Endodermal cell (in vitro differentiated cells): ENCODE data around the gene WNK2. TPM values are rescaled to one million over a fixed set of nuclear protein-coding genes. Genes with fewer than 3 reads are reported as not detected.

Experiments used
- DNase-seq: peaks from one replicate; pipeline ENCODE4 v3.0.0-alpha.2; 2017
- H3K27ac ChIP-seq: 2 replicates; pipeline ENCODE4 v1.5.1; 2013; ENCODE audit warnings: mild to moderate bottlenecking, low read depth, low read length, moderate library complexity
- H3K27me3 ChIP-seq: 2 replicates; pipeline ENCODE4 v1.6.1; 2013; ENCODE audit warnings: mild to moderate bottlenecking, low read length, moderate library complexity; ENCODE audit not compliant: insufficient read depth, control insufficient read depth, poor library complexity, severe bottlenecking
- H3K36me3 ChIP-seq: 2 replicates; pipeline ENCODE4 v1.7.0; 2013; ENCODE audit warnings: mild to moderate bottlenecking, low read length, moderate library complexity; ENCODE audit not compliant: control insufficient read depth, insufficient read depth
- H3K4me1 ChIP-seq: one replicate; pipeline ENCODE4 v1.7.0; 2013; ENCODE audit warnings: low read length; ENCODE audit not compliant: control insufficient read depth, insufficient read depth
- H3K4me3 ChIP-seq: 2 replicates; pipeline ENCODE4 v1.5.1; 2013; ENCODE audit warnings: mild to moderate bottlenecking, low read length, moderate library complexity
- H3K9ac ChIP-seq: 2 replicates; pipeline ENCODE4 v1.6.1; 2013; ENCODE audit warnings: mild to moderate bottlenecking, low read length, moderate library complexity; ENCODE audit not compliant: poor library complexity, severe bottlenecking; ENCODE audit errors: extremely low read depth
- H3K9me3 ChIP-seq: 2 replicates; pipeline ENCODE4 v1.6.1; 2013; ENCODE audit warnings: mild to moderate bottlenecking, low read length, moderate library complexity; ENCODE audit not compliant: control insufficient read depth
- H3K27ac Mint-ChIP-seq: 2 replicates; pipeline ENCODE4 v1.8.0; 2020; ENCODE audit warnings: mixed read lengths
- H3K27me3 Mint-ChIP-seq: 2 replicates; pipeline ENCODE4 v1.8.0; 2021; ENCODE audit warnings: mild to moderate bottlenecking, mixed read lengths; ENCODE audit not compliant: insufficient read depth
- H3K36me3 Mint-ChIP-seq: 2 replicates; pipeline ENCODE4 v1.8.0; 2020; ENCODE audit warnings: low read depth, mixed read lengths
- H3K4me1 Mint-ChIP-seq: 2 replicates; pipeline ENCODE4 v1.8.0; 2020; ENCODE audit warnings: mixed read lengths
- H3K4me3 Mint-ChIP-seq: 2 replicates; pipeline ENCODE4 v1.8.0; 2020; ENCODE audit warnings: mild to moderate bottlenecking, moderate library complexity, mixed read lengths
- H3K9me3 Mint-ChIP-seq: 2 replicates; pipeline ENCODE4 v1.8.0; 2020; ENCODE audit warnings: mild to moderate bottlenecking, mixed read lengths
- CTCF ChIP-seq: fragments of 200-600 bp; sonication (generic); conservative IDR thresholded peaks from 2 replicates; pipeline ENCODE4 v1.5.0; 2021; ENCODE audit warnings: antibody characterized with exemption, mild to moderate bottlenecking
- WGBS, 2 experiments: methylation state at CpG; one replicate each; pipeline versions ENCODE4 v1.1.5 to v1.1.7; 2013; ENCODE audit warnings: missing lambda C conversion rate in 2 of 2, mixed read lengths in 1 of 2; ENCODE audit not compliant: insufficient coverage in 1 of 2, insufficient read length in 1 of 2; 5-methylcytosine and 5-hydroxymethylcytosine counted together
- total RNA-seq, 2 donors: library from RNA; stranded (reverse); fragmentation: NEBNext Ultra II Directional in 1 of 2; extraction: Animal tissue kit (Norgen Biotek cat#: 25700) in 1 of 2; gene quantifications; 2 replicates in 1 of 2; 3 replicates in 1 of 2; pipeline ENCODE4 v1.2.1, GENCODE V29; 2021

Gene WNK2
- total RNA-seq, 2 donors from 2014 or later, result 46.1 to 48.8 TPM

- Histone ChIP-seq H3K9ac (no peak overlapping the region), H3K9me3 (no peaks in the 10 kb centered on the region), H3K27me3 (no peaks in the 10 kb centered on the region), H3K36me3 (no peaks in the 10 kb centered on the region), H3K27ac (no peak overlapping the region), H3K4me1 (no peaks in the 10 kb centered on the region), H3K4me3 (no peak overlapping the region)
- Mint-ChIP-seq H3K27ac (no peak overlapping the region), H3K36me3 (no peaks in the 10 kb centered on the region), H3K4me3 (no peak overlapping the region), H3K4me1 (no peaks in the 10 kb centered on the region), H3K9me3 (no peaks in the 10 kb centered on the region), H3K27me3 (no peaks in the 10 kb centered on the region)
- TF ChIP-seq CTCF, result peak; percentile 81
- DNase-seq, result peak; percentile 90
- WGBS, 2 experiments, result 89 to 92% methylated on average over 4 to 6 of the region's 6 CpGs
Measured at GRCh38 chr9:93302586-93303257, 118.8 kb downstream of the WNK2 start.

GRCh38 chr9:93303258-93303771 lies 119.4 kb downstream of the WNK2 start:
- Mint-ChIP-seq H3K9me3 (no peaks in the 10 kb centered on the region), H3K27me3 (no peaks in the 10 kb centered on the region), H3K4me1 (no peaks in the 10 kb centered on the region), H3K27ac (no peak overlapping the region), H3K4me3 (no peak overlapping the region), H3K36me3 (no peaks in the 10 kb centered on the region)
- H3K36me3 ChIP-seq, result no peaks in the 10 kb centered on the region
- no peaks in the 10 kb centered on the region for H3K9me3 ChIP-seq
- no peaks in the 10 kb centered on the region for H3K4me1 ChIP-seq
- no peak overlapping the region for H3K27ac ChIP-seq
- no peaks in the 10 kb centered on the region for H3K27me3 ChIP-seq
- no peak overlapping the region for H3K4me3 ChIP-seq
- no peak for TF ChIP-seq CTCF
- no peak overlapping the region for H3K9ac ChIP-seq
- 92 to 97% methylated on average over 7 to 11 of the region's 11 CpGs for WGBS, 2 experiments
- DNase-seq, result peak; percentile 21

- DNase-seq, result peak; percentile 35
- Mint-ChIP-seq H3K27me3 (no peaks in the 10 kb centered on the region), H3K36me3 (no peaks in the 10 kb centered on the region), H3K9me3 (no peaks in the 10 kb centered on the region), H3K4me3 (no peak overlapping the region), H3K4me1 (no peaks in the 10 kb centered on the region), H3K27ac (no peak overlapping the region)
- Histone ChIP-seq H3K4me3 (no peak overlapping the region), H3K9me3 (no peaks in the 10 kb centered on the region), H3K27me3 (no peaks in the 10 kb centered on the region), H3K36me3 (no peaks in the 10 kb centered on the region), H3K27ac (no peak overlapping the region), H3K4me1 (no peaks in the 10 kb centered on the region), H3K9ac (no peak overlapping the region)
- WGBS, 2 experiments, result 90 to 93% methylated on average over 6 to 19 of the region's 19 CpGs
- TF ChIP-seq CTCF, result no peak
Measured at GRCh38 chr9:93303806-93304573, 120.1 kb downstream of the WNK2 start.
